Left renal pelvis (tissue), 4 donors: ENCODE results near the gene DENND1A. TPM values are rescaled to one million over a fixed set of nuclear protein-coding genes. Genes with fewer than 3 reads are reported as not detected.

Experiments
- DNase-seq, 4 donors: peaks; one replicate each; pipeline ENCODE4 v3.0.0-alpha.2; 2013; ENCODE audit warnings: low read depth in 4 of 4, low spot score in 3 of 4
- polyA plus RNA-seq, 4 donors: library from polyadenylated mRNA; unstranded; fragments of 120-200 nt; gene quantifications; one replicate each; pipeline ENCODE4 v1.2.1, GENCODE V29; 2013; ENCODE audit not compliant: insufficient read length in 4 of 4

The DENND1A gene
- polyA plus RNA-seq, 4 donors, result 16.2 to 25.2 (median 21.7) TPM

- DNase-seq, result no peak
Measured at GRCh38 chr9:123778232-123778902, 151.6 kb downstream of the DENND1A start.

GRCh38 chr9:123776708-123777537 lies 153.0 kb downstream of the DENND1A start:
- DNase-seq, result no peak

GRCh38 chr9:123775289-123776284 lies 154.3 kb downstream of the DENND1A start:
- no peak for DNase-seq

- no peak for DNase-seq
Measured at GRCh38 chr9:123773783-123774182, 156.1 kb downstream of the DENND1A start.

- no peak for DNase-seq
Measured at GRCh38 chr9:123772967-123773366, 157.0 kb downstream of the DENND1A start.

- no peak for DNase-seq
Measured at GRCh38 chr9:123772374-123772773, 157.6 kb downstream of the DENND1A start.

GRCh38 chr9:123771690-123772089 lies 158.2 kb downstream of the DENND1A start:
- DNase-seq, result no peak

GRCh38 chr9:123769719-123770118 lies 160.2 kb downstream of the DENND1A start:
- no peak for DNase-seq

GRCh38 chr9:123763910-123764588 lies 165.9 kb downstream of the DENND1A start:
- no peak for DNase-seq

- no peak for DNase-seq
Measured at GRCh38 chr9:123761905-123762605, 167.9 kb downstream of the DENND1A start.

GRCh38 chr9:123757960-123758359 lies 172.0 kb downstream of the DENND1A start:
- no peak for DNase-seq

GRCh38 chr9:123757547-123757946 lies 172.4 kb downstream of the DENND1A start:
- no peak for DNase-seq

- DNase-seq, result no peak
Measured at GRCh38 chr9:123756484-123757106, 173.3 kb downstream of the DENND1A start.

GRCh38 chr9:123753669-123754258 lies 176.2 kb downstream of the DENND1A start:
- DNase-seq, result no peak

GRCh38 chr9:123753016-123753415 lies 176.9 kb downstream of the DENND1A start:
- no peak for DNase-seq

GRCh38 chr9:123749580-123750202 lies 180.2 kb downstream of the DENND1A start:
- DNase-seq, result peak in 1 of 4 donors; percentile 42

- no peak for DNase-seq
Measured at GRCh38 chr9:123746765-123747164, 183.2 kb downstream of the DENND1A start.

- DNase-seq, result no peak
Measured at GRCh38 chr9:123745933-123746332, 184.0 kb downstream of the DENND1A start.
